ENCODE data around the gene CHD9NB. TPM values are rescaled to one million over a fixed set of nuclear protein-coding genes. Genes with fewer than 3 reads are reported as not detected.

Gene CHD9NB
- polyA plus RNA-seq, 1 of the 3 experiments (the other 2 are of a cell fraction), result 2.7 TPM

GRCh38 chr16:53045341-53046220 lies 7.1 kb downstream of the CHD9NB start (continued):
- TF ChIP-seq CHD2 (IDR thresholded peaks at IDR 0.05; ENCODE audit: low read length, partially characterized antibody) (no peak), TAF1 (IDR thresholded peaks at IDR 0.05; ENCODE audit: borderline replicate concordance, low read depth, low read length) (no peak), ZBTB33 (IDR thresholded peaks at IDR 0.05; ENCODE audit: borderline replicate concordance, low read depth) (no peak), RAD21 (IDR thresholded peaks at IDR 0.05; ENCODE audit: low read length) (no peak), SMC3 (IDR thresholded peaks at IDR 0.05; ENCODE audit: low read depth, low read length) (no peak), GABPA (IDR thresholded peaks at IDR 0.05; ENCODE audit: low read depth) (no peak), NRF1 (IDR thresholded peaks at IDR 0.05; ENCODE audit: low read depth, low read length) (no peak), RCOR1 (IDR thresholded peaks at IDR 0.05; ENCODE audit: low read length) (no peak), RFX5 (IDR thresholded peaks at IDR 0.05; ENCODE audit: low read length) (no peak), FOSL2 (IDR thresholded peaks at IDR 0.05; ENCODE audit: borderline replicate concordance, low read depth) (no peak), USF1 (IDR thresholded peaks at IDR 0.05; ENCODE audit: borderline replicate concordance, low read depth) (no peak), EP300 (IDR thresholded peaks at IDR 0.05; ENCODE audit: borderline replicate concordance in 1 of 2, low read depth in 1 of 2, low read length in 1 of 2) (no peak)

- WGBS (ENCODE audit: low lambda C conversion rate), result 63% methylated on average over 10 of the region's 11 CpGs
- Histone ChIP-seq H3K27ac (ENCODE audit: low read depth in 2 of 2, low read length in 1 of 2) (no peak overlapping the region), H3K4me1 (ENCODE audit: control insufficient read depth in 1 of 2, insufficient read depth in 2 of 2, low read depth in 1 of 2, low read length in 1 of 2) (peaks cover 0 to 9% of the 10 kb centered on the region in 2 experiments; a peak in 2 of 4 replicates), H4K20me1 (ENCODE audit: insufficient read depth) (no peaks in the 10 kb centered on the region), H3K4me3 (ENCODE audit: low read depth in 2 of 2, low read length in 1 of 2) (no peak overlapping the region), H3K9ac (no peak overlapping the region), H2AFZ (ENCODE audit: low read depth) (no peak overlapping the region), H3K79me2 (ENCODE audit: insufficient read depth) (no peaks in the 10 kb centered on the region), H3K36me3 (replicated peaks in 1 of 2; ENCODE audit: control insufficient read depth in 1 of 2, insufficient read depth in 2 of 2, low read length in 1 of 2) (peaks cover 0 to 8% of the 10 kb centered on the region in 2 experiments), H3K9me2 (no peaks in the 10 kb centered on the region), H3K4me2 (no peak overlapping the region), H3K9me3 (no peaks in the 10 kb centered on the region), H3F3A (replicated peaks; ENCODE audit: insufficient read depth) (no peaks in the 10 kb centered on the region), H3K27me3 (ENCODE audit: insufficient read depth) (no peaks in the 10 kb centered on the region)
- CTCF ChIA-PET, result interaction anchor here (1.1 to 3.4 kb wide), 5 partner anchors 11 to 239 kb away, joined by 3 to 19 read pairs (median 4); partner anchors contain the start of gene CHD9
- no peak for DNase-seq
- POLR2A ChIA-PET, result no interaction called here
- TF ChIP-seq PBX3 (IDR thresholded peaks at IDR 0.05) (no peak), MAX (IDR thresholded peaks at IDR 0.05; ENCODE audit: low read depth) (no peak), FOXJ3 (CRISPR knock-in tag; IDR thresholded peaks at IDR 0.05) (no peak)
Measured at GRCh38 chr16:53043986-53044601, 8.6 kb downstream of the CHD9NB start.
